OCI-LY7 (cell line): ENCODE results near the gene ROBO3. TPM values are rescaled to one million over a fixed set of nuclear protein-coding genes. Genes with fewer than 3 reads are reported as not detected.
A peak's percentile ranks its signal among the peaks of the same experiment; 100 is the strongest.

Experiments used
- BruUV-seq: library from RNA; stranded (reverse); fragments of 400-500 nt; replicated peaks from 2 replicates; lab custom pipeline; 2021; lab: Mats Ljungman, UMichigan
- CTCF ChIA-PET: fragments of 300-600 bp; sonication (Branson Sonifier 250); formaldehyde crosslinking; loops from one replicate; lab custom pipeline; 2022; ENCODE audit warnings: antibody characterized with exemption; ENCODE audit not compliant: unreplicated experiment; lab: Charles Lee
- POLR2A ChIA-PET: fragments of 300-600 bp; sonication (Branson Sonifier 250); formaldehyde crosslinking; loops from one replicate; lab custom pipeline; 2022; ENCODE audit warnings: antibody characterized with exemption; lab: Charles Lee
- DNase-seq: peaks from one replicate; pipeline ENCODE4 v3.0.0-alpha.2; 2015; ENCODE audit warnings: low spot score
- H2AFZ ChIP-seq: fragments of 200-600 bp; sonication (generic), shearing (Covaris generic); 2 replicates; pipeline ENCODE4 v1.6.1; 2014; ENCODE audit warnings: mild to moderate bottlenecking, antibody characterized with exemption, low read length, moderate library complexity
- H3K27ac ChIP-seq: fragments of 200-600 bp; sonication (generic); 2 replicates; pipeline ENCODE4 v1.5.1; 2014; ENCODE audit warnings: mixed run types, low read depth, mild to moderate bottlenecking, moderate library complexity, low read length, inconsistent platforms; ENCODE audit not compliant: poor library complexity, severe bottlenecking
- H3K36me3 ChIP-seq: fragments of 200-600 bp; sonication (generic); 2 replicates; pipeline ENCODE4 v1.6.1; 2014; ENCODE audit warnings: mild to moderate bottlenecking, antibody characterized with exemption, low read length, moderate library complexity, mixed read lengths; ENCODE audit not compliant: insufficient read depth
- H3K4me1 ChIP-seq: fragments of 200-600 bp; sonication (generic); 2 replicates; pipeline ENCODE4 v1.5.1; 2014; ENCODE audit warnings: mild to moderate bottlenecking, low read length; ENCODE audit not compliant: insufficient read depth, poor library complexity, severe bottlenecking
- H3K4me2 ChIP-seq: fragments of 200-600 bp; sonication (generic); 2 replicates; pipeline ENCODE4 v1.6.1; 2014; ENCODE audit warnings: mild to moderate bottlenecking, low read length
- H3K4me3 ChIP-seq: fragments of 200-600 bp; sonication (generic); 2 replicates; pipeline ENCODE4 v1.5.1; 2014; ENCODE audit warnings: mild to moderate bottlenecking, low read depth, low read length; ENCODE audit not compliant: poor library complexity, severe bottlenecking
- H3K79me2 ChIP-seq: fragments of 200-600 bp; sonication (generic); 2 replicates; pipeline ENCODE4 v1.6.1; 2016; ENCODE audit warnings: low read depth, mild to moderate bottlenecking, low read length, moderate library complexity, mixed read lengths; ENCODE audit not compliant: insufficient read depth
- H3K9me2 ChIP-seq: fragments of 200-600 bp; sonication (generic); 2 replicates; pipeline ENCODE4 v1.6.1; 2016; ENCODE audit warnings: mild to moderate bottlenecking, low read length, mixed read lengths; ENCODE audit not compliant: insufficient read depth
- H3K9me3 ChIP-seq: fragments of 200-600 bp; sonication (generic); 2 replicates; pipeline ENCODE4 v1.6.1; 2014; ENCODE audit warnings: mild to moderate bottlenecking, mixed run types, low read length, mixed read lengths
- H4K20me1 ChIP-seq: fragments of 200-600 bp; sonication (generic); 2 replicates; pipeline ENCODE4 v1.6.1; 2014; ENCODE audit warnings: mild to moderate bottlenecking, antibody characterized with exemption, low read length, moderate library complexity, mixed read lengths; ENCODE audit not compliant: insufficient read depth
- CTCF ChIP-seq: fragments of 200-600 bp; sonication (generic); conservative IDR thresholded peaks from 2 replicates; pipeline ENCODE4 v1.5.1; 2014; ENCODE audit warnings: mild to moderate bottlenecking, antibody characterized with exemption, low read length, moderate library complexity, mixed read lengths
- EZH2phosphoT487 ChIP-seq: fragments of 200-600 bp; sonication (generic); IDR thresholded peaks from 2 replicates; pipeline ENCODE4 v1.6.1; 2018; ENCODE audit warnings: low read depth, borderline replicate concordance, mild to moderate bottlenecking, mixed run types, antibody characterized with exemption, low read length, moderate library complexity, mixed read lengths
- intact Hi-C: fragments of 100-400 bp; cut with micrococcal nuclease; formaldehyde crosslinking; loops from one replicate; pipeline ENCODE4 v1.10.0; 2022; ENCODE audit not compliant: unreplicated experiment
- total RNA-seq, 2 experiments: library from RNA; depleted of rRNA in 1 of 2; stranded (reverse); fragments of >200 nt in 1 of 2; shearing (Covaris generic) in 1 of 2; gene quantifications; 2 replicates each; pipeline ENCODE4 v1.2.3, GENCODE V29; 2014 to 2022

ROBO3 gene
- total RNA-seq, 2 experiments from 2014 or later: 0.19 TPM; not detected in 1

GRCh38 chr11:124831897-124832296 is 33.3 kb upstream of the ROBO3 start:
- Histone ChIP-seq H2AFZ (no peak overlapping the region), H3K4me3 (no peak overlapping the region), H3K36me3 (no peaks in the 10 kb centered on the region), H3K27ac (no peak overlapping the region), H3K4me1 (peaks cover 24% of the 10 kb centered on the region), H3K79me2 (no peaks in the 10 kb centered on the region), H3K4me2 (no peak overlapping the region), H3K9me3 (no peaks in the 10 kb centered on the region), H3K9me2 (no peaks in the 10 kb centered on the region), H4K20me1 (no peaks in the 10 kb centered on the region)
- intact Hi-C loops: no loop called here
- no peak for TF ChIP-seq EZH2phosphoT487
- no peak for TF ChIP-seq CTCF
- POLR2A ChIA-PET: interaction anchor here (2.2 kb wide), 1 partner anchor 34 kb away, joined by 9 read pairs; no protein-coding TSS in a partner anchor
- DNase-seq: no peak
- BruUV-seq: no TSS peak
- CTCF ChIA-PET: no interaction called here

- no peak overlapping the region for H3K27ac ChIP-seq
- H3K4me1 ChIP-seq: peaks cover 30% of the 10 kb centered on the region
- no peak for DNase-seq
- no TSS peak for BruUV-seq
- intact Hi-C loops: no loop called here
- no peaks in the 10 kb centered on the region for H4K20me1 ChIP-seq
- TF ChIP-seq EZH2phosphoT487 (no peak), CTCF (no peak)
- no peak overlapping the region for H2AFZ ChIP-seq
- H3K36me3 ChIP-seq: no peaks in the 10 kb centered on the region
- H3K4me2 ChIP-seq: no peak overlapping the region
- no peaks in the 10 kb centered on the region for H3K79me2 ChIP-seq
- H3K9me3 ChIP-seq: no peaks in the 10 kb centered on the region
- CTCF ChIA-PET: no interaction called here
- H3K9me2 ChIP-seq: no peaks in the 10 kb centered on the region
- no peak overlapping the region for H3K4me3 ChIP-seq
- POLR2A ChIA-PET: interaction anchor here (0.9 to 2.2 kb wide), 3 partner anchors 31 to 47 kb away, joined by 3 to 9 read pairs (median 4); no protein-coding TSS in a partner anchor
Measured at GRCh38 chr11:124832571-124832970, 32.7 kb upstream of the ROBO3 start.

GRCh38 chr11:124834526-124835180 is 30.6 kb upstream of the ROBO3 start:
- Histone ChIP-seq H3K9me3 (no peaks in the 10 kb centered on the region), H3K79me2 (no peaks in the 10 kb centered on the region), H3K36me3 (no peaks in the 10 kb centered on the region), H2AFZ (peak overlapping the region; percentile 40; the same call in 1 of the 2 replicates), H3K9me2 (no peaks in the 10 kb centered on the region), H3K4me2 (peak overlapping the region; percentile 7), H3K27ac (no peak overlapping the region), H3K4me3 (no peak overlapping the region), H4K20me1 (no peaks in the 10 kb centered on the region), H3K4me1 (peaks cover 30% of the 10 kb centered on the region)
- no TSS peak for BruUV-seq
- ChIA-PET CTCF (no interaction called here), POLR2A (interaction anchor here (0.6 to 2.0 kb wide), 4 partner anchors 12 to 752 kb away, joined by 3 to 6 read pairs (median 3); no protein-coding TSS in a partner anchor)
- no peak for TF ChIP-seq EZH2phosphoT487
- no peak for TF ChIP-seq CTCF
- no peak for DNase-seq
- intact Hi-C loops: loop anchor here (5.0 kb wide), 2 partner anchors 87 to 308 kb away; no protein-coding TSS in a partner anchor
